SK-N-SH (cell line): ENCODE measurements around the gene XXYLT1. TPM values are rescaled to one million over a fixed set of nuclear protein-coding genes. Genes with fewer than 3 reads are reported as not detected.

ENCODE experiments used
- CTCF ChIA-PET: fragments of 300-600, 350-600 bp; formaldehyde crosslinking; extraction: SDS; loops from one replicate; lab custom pipeline; 2021; lab: Yijun Ruan, JAX
- POLR2A ChIA-PET: fragments of 350-600 bp; sonication (Branson Sonifier 250); formaldehyde crosslinking; extraction: SDS; loops from one replicate; lab custom pipeline; 2020; ENCODE audit warnings: antibody characterized with exemption, inconsistent platforms; lab: Yijun Ruan, JAX
- DNase-seq: peaks from one replicate; pipeline ENCODE4 v3.0.0; 2012
- H2AFZ ChIP-seq: fragments of 200-600 bp; sonication (generic); 2 replicates; pipeline ENCODE4 v1.8.1; 2016; ENCODE audit warnings: antibody characterized with exemption, mild to moderate bottlenecking, low read depth
- H3F3A ChIP-seq: fragments of 200-600 bp; sonication (generic); replicated peaks from 2 replicates; pipeline ENCODE3; 2016; ENCODE audit warnings: antibody characterized with exemption, mild to moderate bottlenecking; ENCODE audit not compliant: insufficient read depth
- H3K27ac ChIP-seq, 2 experiments: fragments of 200-500 bp in 1 of 2; fragments of 200-600 bp in 1 of 2; sonication (Bioruptor generic) in 1 of 2; sonication (generic), shearing (Covaris generic) in 1 of 2; 2 replicates each; pipeline versions ENCODE4 v1.5.1 to v1.6.1; 2014 to 2016; ENCODE audit warnings: low read depth in 2 of 2, inconsistent platforms in 1 of 2, low read length in 1 of 2, mild to moderate bottlenecking in 1 of 2, mixed read lengths in 1 of 2
- H3K27me3 ChIP-seq: fragments of 200-600 bp; sonication (generic), shearing (Covaris generic); 2 replicates; pipeline ENCODE4 v1.6.1; 2016; ENCODE audit warnings: mixed run types; ENCODE audit not compliant: insufficient read depth
- H3K36me3 ChIP-seq, 2 experiments: fragments of 200-500 bp in 1 of 2; fragments of 200-600 bp in 1 of 2; sonication (Bioruptor generic) in 1 of 2; sonication (generic) in 1 of 2; replicated peaks in 1 of 2; 2 replicates each; pipeline versions ENCODE3 to v1.5.1; 2014 to 2016; ENCODE audit warnings: low read length in 1 of 2, mild to moderate bottlenecking in 1 of 2; ENCODE audit not compliant: insufficient read depth in 2 of 2, control insufficient read depth in 1 of 2
- H3K4me1 ChIP-seq, 2 experiments: fragments of 200-500 bp in 1 of 2; fragments of 200-600 bp in 1 of 2; sonication (Bioruptor generic) in 1 of 2; sonication (generic), shearing (Covaris generic) in 1 of 2; 2 replicates each; pipeline versions ENCODE4 v1.5.1 to v1.6.1; 2014 to 2016; ENCODE audit warnings: low read depth in 1 of 2, low read length in 1 of 2, mixed run types in 1 of 2; ENCODE audit not compliant: insufficient read depth in 2 of 2, control insufficient read depth in 1 of 2
- H3K4me2 ChIP-seq: fragments of 200-600 bp; sonication (generic), shearing (Covaris generic); 2 replicates; pipeline ENCODE4 v1.6.1; 2017; ENCODE audit warnings: mixed run types
- H3K4me3 ChIP-seq, 2 experiments: fragments of 200-500 bp in 1 of 2; fragments of 200-600 bp in 1 of 2; sonication (Bioruptor generic) in 1 of 2; sonication (generic), shearing (Covaris generic) in 1 of 2; 2 replicates each; pipeline versions ENCODE4 v1.5.1 to v1.8.1; 2014 to 2016; ENCODE audit warnings: low read depth in 2 of 2, inconsistent platforms in 1 of 2, low read length in 1 of 2, mild to moderate bottlenecking in 1 of 2, mixed read lengths in 1 of 2, moderate library complexity in 1 of 2
- H3K79me2 ChIP-seq: fragments of 200-600 bp; sonication (generic); 2 replicates; pipeline ENCODE4 v1.8.1; 2017; ENCODE audit warnings: mild to moderate bottlenecking; ENCODE audit not compliant: insufficient read depth
- H3K9ac ChIP-seq: fragments of 200-600 bp; sonication (generic); 2 replicates; pipeline ENCODE4 v1.6.1; 2017; ENCODE audit warnings: mixed run types
- H3K9me2 ChIP-seq: fragments of 200-600 bp; sonication (generic); 2 replicates; pipeline ENCODE4 v1.6.1; 2017; ENCODE audit warnings: mixed run types
- H3K9me3 ChIP-seq: fragments of 200-600 bp; sonication (generic); 2 replicates; pipeline ENCODE4 v1.6.1; 2017; ENCODE audit warnings: mixed run types, mild to moderate bottlenecking, moderate library complexity
- H4K20me1 ChIP-seq: fragments of 200-600 bp; sonication (generic); 2 replicates; pipeline ENCODE4 v1.6.1; 2017; ENCODE audit warnings: mild to moderate bottlenecking, mixed run types; ENCODE audit not compliant: insufficient read depth
- CTCF ChIP-seq: fragments of 200-600 bp; sonication (generic); IDR thresholded peaks from 2 replicates; pipeline ENCODE4 v1.6.1; 2017; ENCODE audit warnings: antibody characterized with exemption, mild to moderate bottlenecking, moderate library complexity
- ELF1 ChIP-seq: IDR thresholded peaks from 2 replicates; pipeline ENCODE4 v1.4.0; 2012
- FOXJ3 ChIP-seq: sonication (generic); formaldehyde crosslinking; IDR thresholded peaks from 2 replicates; pipeline ENCODE4 v1.5.1; 2020; ENCODE audit warnings: mild to moderate bottlenecking, missing genetic modification reagents
- IRF3 ChIP-seq: fragments of 150-350 bp; IDR thresholded peaks from 2 replicates; pipeline ENCODE4 v1.6.1; 2016; ENCODE audit warnings: mild to moderate bottlenecking, low read depth, low read length
- JUND ChIP-seq: IDR thresholded peaks from 2 replicates; pipeline ENCODE4 v1.4.0; 2012
- MEF2A ChIP-seq: IDR thresholded peaks from 2 replicates; pipeline ENCODE4 v1.4.0; 2012; ENCODE audit warnings: low read depth, borderline replicate concordance
- PBX3 ChIP-seq: IDR thresholded peaks from 2 replicates; pipeline ENCODE4; 2012
- POLR2AphosphoS5 ChIP-seq: IDR thresholded peaks from 2 replicates; pipeline ENCODE4 v1.6.1; 2012; ENCODE audit warnings: low read depth, low read length
- RAD21 ChIP-seq: IDR thresholded peaks from 2 replicates; pipeline ENCODE4 v1.6.1; 2012; ENCODE audit warnings: mild to moderate bottlenecking, low read length
- RCOR1 ChIP-seq: fragments of 150-350 bp; IDR thresholded peaks from 2 replicates; pipeline ENCODE4 v1.6.1; 2017; ENCODE audit warnings: antibody characterized with exemption, low read length
- RFX5 ChIP-seq: IDR thresholded peaks from 2 replicates; pipeline ENCODE4 v1.6.1; 2012; ENCODE audit warnings: mild to moderate bottlenecking, improper control_type of control experiment, low read length
- RXRA ChIP-seq: IDR thresholded peaks from 2 replicates; pipeline ENCODE4 v1.4.0; 2012; ENCODE audit warnings: low read depth, mild to moderate bottlenecking, borderline replicate concordance
- SIN3A ChIP-seq: IDR thresholded peaks from 2 replicates; pipeline ENCODE4 v1.6.1; 2012; ENCODE audit warnings: low read depth, mild to moderate bottlenecking, low read length, moderate library complexity, borderline replicate concordance
- TAF1 ChIP-seq: IDR thresholded peaks from 2 replicates; pipeline ENCODE4 v1.6.1; 2012; ENCODE audit warnings: low read depth, mild to moderate bottlenecking, low read length, moderate library complexity, borderline replicate concordance
- TCF12 ChIP-seq: IDR thresholded peaks from 2 replicates; pipeline ENCODE4 v1.4.0; 2012
- TEAD4 ChIP-seq: IDR thresholded peaks from 2 replicates; pipeline ENCODE4 v1.4.0; 2012; ENCODE audit warnings: mild to moderate bottlenecking, borderline replicate concordance; ENCODE audit not compliant: insufficient read depth
- ZBTB33 ChIP-seq: IDR thresholded peaks from 2 replicates; pipeline ENCODE4 v1.4.0; 2012; ENCODE audit warnings: low read depth, borderline replicate concordance
- WGBS: methylation state at CpG from one replicate; pipeline ENCODE4 v1.1.6; 2017; ENCODE audit warnings: low lambda C conversion rate; 5-methylcytosine and 5-hydroxymethylcytosine counted together
- polyA plus RNA-seq, 3 experiments: library from polyadenylated mRNA; depleted of rRNA; stranded (reverse); fragments of >200 nt; gene quantifications; 2 replicates each; pipeline ENCODE4 v1.2.3, GENCODE V29; 2012
- TF ChIP-seq, protein P1 (sequence below): IDR thresholded peaks from 2 replicates; pipeline ENCODE4 v1.4.0; 2012; ENCODE audit warnings: low read depth
- TF ChIP-seq, protein P2 (sequence below): fragments of 150-350 bp; IDR thresholded peaks from 2 replicates; pipeline ENCODE4 v1.6.1; 2017; ENCODE audit warnings: antibody characterized with exemption, low read length, low read depth, borderline replicate concordance

The XXYLT1 gene
- polyA plus RNA-seq, 1 of the 3 experiments (the other 2 are of a cell fraction), result 22.6 TPM

DNA sequence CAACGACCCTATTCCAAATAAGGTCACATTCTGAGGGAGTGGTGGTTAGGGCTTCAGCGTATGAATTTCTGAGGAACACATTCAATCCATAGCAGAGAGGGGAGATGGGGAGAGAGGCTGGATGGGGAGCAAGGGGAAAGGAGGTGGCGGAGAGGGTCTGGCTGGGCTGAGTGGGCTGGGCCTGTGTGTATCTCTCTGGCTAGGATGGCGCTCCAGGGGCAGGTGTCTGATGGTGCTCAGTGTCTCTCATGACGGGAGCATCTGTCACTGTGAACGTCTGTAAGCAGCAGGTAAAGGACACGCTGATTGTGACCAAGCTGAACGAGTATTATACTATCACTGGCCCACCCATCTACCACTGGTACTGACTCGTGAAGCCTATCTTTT lies 159.6 kb downstream of the XXYLT1 start:
- no peaks in the 10 kb centered on the region for H3K9me2 ChIP-seq
- H3K79me2 ChIP-seq, result no peaks in the 10 kb centered on the region
- no peak overlapping the region for H3K4me3 ChIP-seq
- H3K9ac ChIP-seq, result no peak overlapping the region
- H3K36me3 ChIP-seq, result peaks cover 0 to 3% of the 10 kb centered on the region in 2 experiments
- H3K4me2 ChIP-seq, result no peak overlapping the region
- CTCF ChIA-PET, result interaction anchor here (1.8 kb wide), 1 partner anchor 12 kb away, joined by 6 read pairs; no protein-coding TSS in a partner anchor
- peaks cover 0 to 3% of the 10 kb centered on the region in 2 experiments; a peak in 1 of 4 replicates for H3K4me1 ChIP-seq
- POLR2A ChIA-PET, result no interaction called here
- no peaks in the 10 kb centered on the region for H3K9me3 ChIP-seq
- no peak for DNase-seq
- H3K27ac ChIP-seq, result no peak overlapping the region
- H4K20me1 ChIP-seq, result no peaks in the 10 kb centered on the region
- 86% methylated on average over 6 of the region's 9 CpGs for WGBS
- H3F3A ChIP-seq, result peaks cover 5% of the 10 kb centered on the region
- no peak for TF ChIP-seq RCOR1
- no peak for TF ChIP-seq ELF1
- no peak for TF ChIP-seq TEAD4
- no peak for TF ChIP-seq MEF2A
- TF ChIP-seq PBX3, result no peak
- TF ChIP-seq, protein P1, sequence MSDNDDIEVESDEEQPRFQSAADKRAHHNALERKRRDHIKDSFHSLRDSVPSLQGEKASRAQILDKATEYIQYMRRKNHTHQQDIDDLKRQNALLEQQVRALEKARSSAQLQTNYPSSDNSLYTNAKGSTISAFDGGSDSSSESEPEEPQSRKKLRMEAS, result no peak
- no peak for TF ChIP-seq POLR2AphosphoS5
- TF ChIP-seq CTCF, result no peak
- no peak for TF ChIP-seq RXRA
- TF ChIP-seq IRF3, result no peak
- TF ChIP-seq TCF12, result no peak
- no peak for TF ChIP-seq JUND
- TF ChIP-seq RAD21, result no peak
- no peak for TF ChIP-seq RFX5
- no peak for TF ChIP-seq FOXJ3
- TF ChIP-seq TAF1, result no peak
- TF ChIP-seq ZBTB33, result no peak
- TF ChIP-seq, protein P2, sequence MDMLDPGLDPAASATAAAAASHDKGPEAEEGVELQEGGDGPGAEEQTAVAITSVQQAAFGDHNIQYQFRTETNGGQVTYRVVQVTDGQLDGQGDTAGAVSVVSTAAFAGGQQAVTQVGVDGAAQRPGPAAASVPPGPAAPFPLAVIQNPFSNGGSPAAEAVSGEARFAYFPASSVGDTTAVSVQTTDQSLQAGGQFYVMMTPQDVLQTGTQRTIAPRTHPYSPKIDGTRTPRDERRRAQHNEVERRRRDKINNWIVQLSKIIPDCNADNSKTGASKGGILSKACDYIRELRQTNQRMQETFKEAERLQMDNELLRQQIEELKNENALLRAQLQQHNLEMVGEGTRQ, result no peak
- TF ChIP-seq SIN3A, result no peak
- H3K27me3 ChIP-seq, result no peaks in the 10 kb centered on the region
- H2AFZ ChIP-seq, result no peak overlapping the region
